IPS DF 6.9 (cell line): Measurements from ENCODE around the gene ZMYND19.

Source experiments
- DNase-seq: peaks from one replicate; pipeline ENCODE4 v3.0.0-alpha.2; 2013; ENCODE audit warnings: low read depth, low spot score
- H3K27ac ChIP-seq: one replicate; pipeline ENCODE4 v1.5.1; 2013; ENCODE audit warnings: low read length, control low read depth
- H3K27me3 ChIP-seq: 2 replicates; pipeline ENCODE4 v1.6.1; 2013; ENCODE audit warnings: mild to moderate bottlenecking, low read length; ENCODE audit not compliant: control insufficient read depth, insufficient read depth
- H3K36me3 ChIP-seq: 2 replicates; pipeline ENCODE4 v1.6.1; 2013; ENCODE audit warnings: low read length; ENCODE audit not compliant: control insufficient read depth, insufficient read depth
- H3K4me1 ChIP-seq: 2 replicates; pipeline ENCODE4 v1.6.1; 2013; ENCODE audit warnings: low read length; ENCODE audit not compliant: control insufficient read depth, insufficient read depth
- H3K4me3 ChIP-seq: 2 replicates; pipeline ENCODE4 v1.5.1; 2013; ENCODE audit warnings: mild to moderate bottlenecking, low read length
- H3K9me3 ChIP-seq: 2 replicates; pipeline ENCODE4 v1.6.1; 2013; ENCODE audit warnings: low read length, inconsistent platforms; ENCODE audit not compliant: control insufficient read depth, insufficient read depth
- WGBS: extraction: QIAGEN DNeasy Blood & Tissue Kit; methylation state at CpG from one replicate; pipeline ENCODE4 v1.1.7; 2013; ENCODE audit warnings: mixed read lengths, missing lambda C conversion rate; ENCODE audit not compliant: insufficient read length, insufficient coverage; 5-methylcytosine and 5-hydroxymethylcytosine counted together

ZMYND19 gene

GRCh38 chr9:137586854-137587253 lies 3.5 kb downstream of the ZMYND19 start:
- no peak for DNase-seq
- H3K4me1 ChIP-seq = peaks cover 3% of the 10 kb centered on the region
- no peaks in the 10 kb centered on the region for H3K9me3 ChIP-seq
- no peaks in the 10 kb centered on the region for H3K27me3 ChIP-seq
- no CpG with 5 or more reads among the region's 14 CpGs for WGBS
- peaks cover 42% of the 10 kb centered on the region for H3K36me3 ChIP-seq
- no peak overlapping the region for H3K27ac ChIP-seq
- H3K4me3 ChIP-seq = no peak overlapping the region

- no peak overlapping the region for H3K4me3 ChIP-seq
- no CpG with 5 or more reads among the region's 8 CpGs for WGBS
- no peak for DNase-seq
- no peaks in the 10 kb centered on the region for H3K9me3 ChIP-seq
- H3K27ac ChIP-seq = no peak overlapping the region
- H3K27me3 ChIP-seq = no peaks in the 10 kb centered on the region
- no peaks in the 10 kb centered on the region; the same call in 1 of the 2 replicates for H3K4me1 ChIP-seq
- peaks cover 49% of the 10 kb centered on the region for H3K36me3 ChIP-seq
Observed at GRCh38 chr9:137583957-137584356, 6.4 kb downstream of the ZMYND19 start.

- Histone ChIP-seq H3K4me3 (no peak overlapping the region), H3K4me1 (no peaks in the 10 kb centered on the region; the same call in 1 of the 2 replicates), H3K27ac (no peak overlapping the region), H3K36me3 (peaks cover 48% of the 10 kb centered on the region), H3K9me3 (no peaks in the 10 kb centered on the region), H3K27me3 (no peaks in the 10 kb centered on the region)
- no peak for DNase-seq
- WGBS = no CpG with 5 or more reads among the region's 14 CpGs
Observed at GRCh38 chr9:137583347-137583746, 7.0 kb downstream of the ZMYND19 start.

- Histone ChIP-seq H3K36me3 (peaks cover 41% of the 10 kb centered on the region), H3K27me3 (no peaks in the 10 kb centered on the region), H3K27ac (no peak overlapping the region), H3K4me3 (no peak overlapping the region), H3K4me1 (no peaks in the 10 kb centered on the region; the same call in 1 of the 2 replicates), H3K9me3 (no peaks in the 10 kb centered on the region)
- no CpG with 5 or more reads among the region's 20 CpGs for WGBS
- no peak for DNase-seq
Observed at GRCh38 chr9:137582286-137582860, 7.9 kb downstream of the ZMYND19 start.

- Histone ChIP-seq H3K36me3 (peaks cover 34% of the 10 kb centered on the region), H3K27ac (no peak overlapping the region), H3K27me3 (no peaks in the 10 kb centered on the region), H3K9me3 (no peaks in the 10 kb centered on the region), H3K4me3 (no peak overlapping the region), H3K4me1 (no peaks in the 10 kb centered on the region)
- no CpG with 5 or more reads among the region's 22 CpGs for WGBS
- DNase-seq = no peak
Observed at GRCh38 chr9:137581361-137582285, 8.7 kb downstream of the ZMYND19 start.

GRCh38 chr9:137580954-137581322 lies 9.4 kb downstream of the ZMYND19 start:
- Histone ChIP-seq H3K4me3 (no peak overlapping the region), H3K36me3 (peaks cover 32% of the 10 kb centered on the region), H3K27ac (no peak overlapping the region)

GRCh38 chr9:137580209-137580953 lies 9.9 kb downstream of the ZMYND19 start:
- Histone ChIP-seq H3K36me3 (peaks cover 30% of the 10 kb centered on the region), H3K27ac (no peak overlapping the region), H3K9me3 (no peaks in the 10 kb centered on the region), H3K27me3 (no peaks in the 10 kb centered on the region), H3K4me1 (no peaks in the 10 kb centered on the region), H3K4me3 (no peak overlapping the region)
- DNase-seq = no peak
- WGBS = no CpG with 5 or more reads among the region's 23 CpGs

More at GRCh38 chr9:137580954-137581322, 9.4 kb downstream of the ZMYND19 start:
- WGBS = no CpG with 5 or more reads among the region's 4 CpGs
- no peak for DNase-seq
- Histone ChIP-seq H3K4me1 (no peaks in the 10 kb centered on the region), H3K9me3 (no peaks in the 10 kb centered on the region), H3K27me3 (no peaks in the 10 kb centered on the region)

- Histone ChIP-seq H3K36me3 (peaks cover 28% of the 10 kb centered on the region), H3K4me3 (peak overlapping the region; percentile 12; the same call in 1 of the 2 replicates), H3K27ac (no peak overlapping the region), H3K4me1 (no peaks in the 10 kb centered on the region), H3K9me3 (no peaks in the 10 kb centered on the region), H3K27me3 (no peaks in the 10 kb centered on the region)
- no peak for DNase-seq
- WGBS = no CpG with 5 or more reads among the region's 19 CpGs
Observed at GRCh38 chr9:137579259-137579604, 11.1 kb downstream of the ZMYND19 start.

- no CpG with 5 or more reads among the region's 82 CpGs for WGBS
- H3K27me3 ChIP-seq = no peaks in the 10 kb centered on the region
- H3K4me3 ChIP-seq = peak within 1 kb of the TSS; percentile 99
- no peaks in the 10 kb centered on the region for H3K9me3 ChIP-seq
- H3K4me1 ChIP-seq = no peaks in the 10 kb centered on the region
- no peak within 1 kb of the TSS for H3K27ac ChIP-seq
- H3K36me3 ChIP-seq = peaks cover 30% of the 10 kb centered on the region
- peak; percentile 84 for DNase-seq
Observed at GRCh38 chr9:137578518-137579258, 11.6 kb downstream of the ZMYND19 start, which contains the start of gene DPH7. TSS of gene DPH7 (minus strand) at chr9:137578925. CDS start at chr9:137578777, 148 bp downstream.
